Progenitor cell of endocrine pancreas (in vitro differentiated cells): Measurements from ENCODE around the gene DGKA. TPM values are rescaled to one million over a fixed set of nuclear protein-coding genes. Genes with fewer than 3 reads are reported as not detected.

Experiments used
- DNase-seq: peaks from one replicate; pipeline ENCODE4 v3.0.0; 2021; ENCODE audit warnings: low spot score; ENCODE audit not compliant: unreplicated experiment
- H3K27ac Mint-ChIP-seq: 2 replicates; pipeline ENCODE4 v1.8.0; 2021; ENCODE audit warnings: mild to moderate bottlenecking, moderate library complexity, mixed read lengths
- H3K27me3 Mint-ChIP-seq: 2 replicates; pipeline ENCODE4 v1.8.0; 2021; ENCODE audit warnings: mixed read lengths
- H3K36me3 Mint-ChIP-seq: 2 replicates; pipeline ENCODE4 v1.8.0; 2022; ENCODE audit warnings: mixed read lengths; ENCODE audit not compliant: insufficient read depth
- H3K4me1 Mint-ChIP-seq: 2 replicates; pipeline ENCODE4 v1.8.0; 2021; ENCODE audit warnings: low read depth, mixed read lengths
- H3K4me3 Mint-ChIP-seq: 2 replicates; pipeline ENCODE4 v1.8.0; 2021; ENCODE audit warnings: low read depth, mild to moderate bottlenecking, moderate library complexity, mixed read lengths
- H3K9me3 Mint-ChIP-seq: 2 replicates; pipeline ENCODE4 v1.8.0; 2021; ENCODE audit warnings: low read depth, mixed read lengths
- total RNA-seq: library from RNA; stranded (reverse); gene quantifications from 2 replicates; pipeline ENCODE4 v1.2.1, GENCODE V29; 2021
- TF ChIP-seq, protein P1 (sequence below): fragments of 200-600 bp; sonication (generic); IDR thresholded peaks from one replicate; pipeline ENCODE4 v1.5.0; 2021; ENCODE audit warnings: antibody characterized with exemption, mild to moderate bottlenecking; ENCODE audit not compliant: unreplicated experiment

The DGKA gene
- total RNA-seq, 1 donor from 2014 or later, result 10.2 TPM

DNA sequence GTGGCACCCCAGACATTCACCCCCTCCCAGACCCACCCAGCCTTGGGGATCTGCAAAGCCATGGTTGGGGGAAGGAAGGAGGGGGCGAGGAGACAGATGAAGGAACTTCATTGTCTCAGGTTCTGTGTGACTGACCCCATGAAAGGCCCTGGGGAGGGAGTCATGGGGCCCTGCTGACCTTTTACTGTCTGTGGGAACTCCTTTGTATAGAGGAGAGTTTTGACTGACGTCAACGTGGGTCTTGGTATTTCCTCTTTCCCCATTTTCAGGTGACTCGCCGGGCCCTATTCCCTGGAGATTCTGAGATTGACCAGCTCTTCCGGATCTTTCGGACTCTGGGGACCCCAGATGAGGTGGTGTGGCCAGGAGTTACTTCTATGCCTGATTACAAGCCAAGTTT, 39.8 kb downstream of the DGKA start:
- TF ChIP-seq, protein P1, sequence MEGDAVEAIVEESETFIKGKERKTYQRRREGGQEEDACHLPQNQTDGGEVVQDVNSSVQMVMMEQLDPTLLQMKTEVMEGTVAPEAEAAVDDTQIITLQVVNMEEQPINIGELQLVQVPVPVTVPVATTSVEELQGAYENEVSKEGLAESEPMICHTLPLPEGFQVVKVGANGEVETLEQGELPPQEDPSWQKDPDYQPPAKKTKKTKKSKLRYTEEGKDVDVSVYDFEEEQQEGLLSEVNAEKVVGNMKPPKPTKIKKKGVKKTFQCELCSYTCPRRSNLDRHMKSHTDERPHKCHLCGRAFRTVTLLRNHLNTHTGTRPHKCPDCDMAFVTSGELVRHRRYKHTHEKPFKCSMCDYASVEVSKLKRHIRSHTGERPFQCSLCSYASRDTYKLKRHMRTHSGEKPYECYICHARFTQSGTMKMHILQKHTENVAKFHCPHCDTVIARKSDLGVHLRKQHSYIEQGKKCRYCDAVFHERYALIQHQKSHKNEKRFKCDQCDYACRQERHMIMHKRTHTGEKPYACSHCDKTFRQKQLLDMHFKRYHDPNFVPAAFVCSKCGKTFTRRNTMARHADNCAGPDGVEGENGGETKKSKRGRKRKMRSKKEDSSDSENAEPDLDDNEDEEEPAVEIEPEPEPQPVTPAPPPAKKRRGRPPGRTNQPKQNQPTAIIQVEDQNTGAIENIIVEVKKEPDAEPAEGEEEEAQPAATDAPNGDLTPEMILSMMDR, result no peak
- Mint-ChIP-seq H3K27me3 (no peaks in the 10 kb centered on the region), H3K27ac (no peak overlapping the region), H3K4me3 (no peak overlapping the region), H3K36me3 (peaks cover 4% of the 10 kb centered on the region), H3K9me3 (no peaks in the 10 kb centered on the region), H3K4me1 (peaks cover 25% of the 10 kb centered on the region)
- no peak for DNase-seq

GRCh38 chr12:55972042-55972441, 41.1 kb downstream of the DGKA start:
- TF ChIP-seq, protein P1, result no peak
- H3K36me3 Mint-ChIP-seq, result peaks cover 5% of the 10 kb centered on the region
- H3K27ac Mint-ChIP-seq, result no peak overlapping the region
- no peak for DNase-seq
- H3K4me3 Mint-ChIP-seq, result peak overlapping the region; percentile 16
- no peaks in the 10 kb centered on the region for H3K9me3 Mint-ChIP-seq
- H3K4me1 Mint-ChIP-seq, result peaks cover 17% of the 10 kb centered on the region
- no peaks in the 10 kb centered on the region for H3K27me3 Mint-ChIP-seq

DNA sequence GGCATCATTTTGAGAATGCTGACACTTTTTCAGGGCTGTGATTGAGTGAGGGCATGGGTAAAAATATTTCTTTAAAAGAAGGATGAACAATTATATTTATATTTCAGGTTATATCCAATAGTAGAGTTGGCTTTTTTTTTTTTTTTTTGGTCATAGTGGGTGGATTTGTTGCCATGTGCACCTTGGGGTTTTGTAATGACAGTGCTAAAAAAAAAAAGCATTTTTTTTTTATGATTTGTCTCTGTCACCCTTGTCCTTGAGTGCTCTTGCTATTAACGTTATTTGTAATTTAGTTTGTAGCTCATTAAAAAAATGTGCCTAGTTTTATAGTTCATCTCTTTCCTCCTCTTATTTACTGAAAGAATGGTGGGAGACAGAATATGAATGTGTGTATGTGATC, 41.5 kb downstream of the DGKA start:
- H3K4me3 Mint-ChIP-seq, result peak overlapping the region; percentile 16
- no peak overlapping the region for H3K27ac Mint-ChIP-seq
- H3K4me1 Mint-ChIP-seq, result peaks cover 15% of the 10 kb centered on the region
- H3K27me3 Mint-ChIP-seq, result no peaks in the 10 kb centered on the region
- TF ChIP-seq, protein P1, result no peak
- no peak for DNase-seq
- H3K9me3 Mint-ChIP-seq, result no peaks in the 10 kb centered on the region
- H3K36me3 Mint-ChIP-seq, result peaks cover 5% of the 10 kb centered on the region

- DNase-seq, result no peak
- Mint-ChIP-seq H3K4me3 (no peak overlapping the region), H3K27me3 (no peaks in the 10 kb centered on the region), H3K27ac (no peak overlapping the region), H3K4me1 (peaks cover 9% of the 10 kb centered on the region), H3K36me3 (peaks cover 8% of the 10 kb centered on the region), H3K9me3 (no peaks in the 10 kb centered on the region)
- TF ChIP-seq, protein P1, result no peak
These were observed 42.1 kb downstream of the DGKA start for GRCh38 chr12:55972911-55973598.

DNA sequence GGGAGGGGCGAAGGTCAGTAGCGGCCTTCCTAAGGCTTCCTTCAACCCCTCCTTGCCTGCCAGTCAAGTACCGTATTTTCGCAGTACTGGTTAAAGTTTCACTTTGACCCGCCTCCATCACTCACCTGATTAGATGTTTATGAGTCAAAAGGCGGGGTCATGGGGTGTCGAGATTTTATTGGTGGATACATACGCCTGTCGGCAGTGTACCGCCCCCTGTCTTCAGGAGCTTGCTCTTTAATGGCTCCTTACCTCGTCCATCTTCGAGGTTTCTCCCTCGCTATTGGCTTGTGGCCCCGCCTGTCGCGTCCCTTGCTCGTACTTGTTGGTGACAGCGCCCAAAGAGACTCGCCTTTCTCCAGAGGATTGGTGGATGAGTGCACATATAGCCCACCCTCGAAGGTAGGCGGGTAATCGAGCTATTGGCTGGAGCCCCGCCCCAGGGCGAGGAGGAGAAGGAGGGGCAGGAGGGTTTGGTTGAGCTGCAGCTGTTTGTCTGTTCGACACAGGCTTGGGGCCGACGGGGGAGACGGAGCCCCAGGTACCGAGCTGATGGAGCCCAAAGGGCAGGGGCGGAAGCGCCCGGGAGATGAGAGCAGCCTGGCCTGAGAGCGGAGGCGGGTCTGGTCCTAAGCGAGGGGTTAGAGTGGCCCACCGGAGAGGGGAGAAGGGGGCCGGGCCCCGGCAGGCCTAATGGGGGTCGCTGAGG, 42.8 kb downstream of the DGKA start, which contains the start of gene RAB5B:
RAB5B (plus strand) TSS at position 480 of the 709 bp plus-strand sequence. CDS start 12,883 bp downstream, outside the sequence.
- Mint-ChIP-seq H3K36me3 (peaks cover 11% of the 10 kb centered on the region), H3K27ac (no peak within 1 kb of the TSS), H3K27me3 (no peaks in the 10 kb centered on the region), H3K4me3 (no peak within 1 kb of the TSS), H3K4me1 (peaks cover 3% of the 10 kb centered on the region), H3K9me3 (no peaks in the 10 kb centered on the region)
- peak; percentile 95 for DNase-seq
- TF ChIP-seq, protein P1, result no peak
